Activated naive CD8-positive, alpha-beta T cell treated with anti-CD3 and anti-CD28 coated beads, Interleukin-2, amount 10 ng/mL, durations not matched to agents 7 days and 5 days (primary cell): ENCODE measurements around the gene ATP1B3. TPM values are rescaled to one million over a fixed set of nuclear protein-coding genes. Genes with fewer than 3 reads are reported as not detected.
"Not testable (repeated sequence)": the region's sequence is repeated elsewhere in the genome, so short reads cannot be mapped to it uniquely, and the experiment has no call there.

Experiments used
- ATAC-seq: fragments of 150-1000 bp; cut with Tn5 transposase; one replicate; pipeline ENCODE4 v1.10.0; 2021; ENCODE audit warnings: low read depth, moderate library complexity
- POLR2A ChIA-PET: fragments of 350-600 bp; sonication (Branson Sonifier 250); formaldehyde crosslinking; loops from one replicate; lab custom pipeline; 2021; ENCODE audit warnings: antibody characterized with exemption; lab: Charles Lee
- DNase-seq: peaks from one replicate; pipeline ENCODE4 v3.0.0; 2021
- H3K27ac Mint-ChIP-seq: one replicate; pipeline ENCODE4 v1.8.0; 2022; ENCODE audit warnings: mild to moderate bottlenecking, mixed read lengths
- H3K27me3 Mint-ChIP-seq: one replicate; pipeline ENCODE4 v1.8.0; 2022; ENCODE audit warnings: mild to moderate bottlenecking, moderate library complexity, mixed read lengths
- H3K36me3 Mint-ChIP-seq: one replicate; pipeline ENCODE4 v1.8.0; 2021; ENCODE audit warnings: mild to moderate bottlenecking, mixed read lengths
- H3K4me1 Mint-ChIP-seq: one replicate; pipeline ENCODE4 v1.8.0; 2021; ENCODE audit warnings: mixed read lengths
- H3K4me3 Mint-ChIP-seq: one replicate; pipeline ENCODE4 v1.8.0; 2022; ENCODE audit warnings: mild to moderate bottlenecking, moderate library complexity, mixed read lengths
- H3K9me3 Mint-ChIP-seq: one replicate; pipeline ENCODE4 v1.8.0; 2021; ENCODE audit warnings: mixed read lengths
- total RNA-seq, 2 experiments: library from RNA; stranded (reverse); gene quantifications; one replicate each; pipeline ENCODE4 v1.2.3, GENCODE V29; 2021

ATP1B3 gene
- total RNA-seq, 2 experiments from 2014 or later, result 63.2 to 66.2 TPM

DNA sequence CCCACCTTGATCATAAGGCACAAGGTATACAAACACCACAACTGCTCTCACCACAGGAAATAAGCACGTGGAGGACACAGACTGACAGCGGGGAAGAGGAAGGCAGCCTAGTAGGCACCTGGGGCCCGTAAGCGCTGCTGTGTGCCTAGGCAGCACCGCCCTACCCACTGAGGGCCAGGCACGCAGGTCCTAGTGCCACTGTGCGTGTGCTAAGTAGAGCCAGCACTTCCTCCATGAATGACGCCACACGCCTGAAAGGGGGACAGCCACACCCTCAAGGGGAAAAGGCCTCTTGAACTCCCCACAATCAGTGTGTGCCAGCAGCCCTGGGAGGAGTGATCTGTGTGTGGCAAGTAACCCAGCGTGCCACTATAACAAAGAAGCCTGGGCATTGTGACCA lies 73.0 kb downstream of the ATP1B3 start:
- H3K27me3 Mint-ChIP-seq, result no peaks in the 10 kb centered on the region
- DNase-seq, result no peak
- H3K4me1 Mint-ChIP-seq, result peaks cover 2% of the 10 kb centered on the region
- H3K36me3 Mint-ChIP-seq, result peaks cover 6% of the 10 kb centered on the region
- no peak overlapping the region for H3K4me3 Mint-ChIP-seq
- POLR2A ChIA-PET, result interaction anchor here (0.5 kb wide), 1 partner anchor 46 kb away, joined by 4 read pairs; no protein-coding TSS in a partner anchor
- no peak overlapping the region for H3K27ac Mint-ChIP-seq
- ATAC-seq, result no peak
- H3K9me3 Mint-ChIP-seq, result no peaks in the 10 kb centered on the region

DNA sequence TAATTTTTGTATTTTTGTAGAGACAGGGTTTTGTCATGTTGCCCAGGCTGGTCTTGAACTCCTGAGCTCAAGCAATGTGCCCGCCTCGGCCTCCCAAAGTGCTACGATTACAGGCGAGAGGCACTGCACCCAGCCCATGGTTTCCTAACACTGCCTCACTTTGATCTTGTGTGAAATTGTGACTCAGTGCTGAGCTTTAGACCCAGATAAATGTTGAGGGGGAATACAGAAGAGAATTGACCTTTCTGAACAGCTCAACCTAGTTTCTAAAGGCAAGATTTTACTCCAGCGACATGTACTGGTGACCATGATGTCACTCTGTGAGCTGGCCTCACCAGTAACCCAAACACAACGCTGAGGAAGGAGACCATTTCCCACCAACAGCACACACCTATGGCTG lies 73.5 kb downstream of the ATP1B3 start:
- Mint-ChIP-seq H3K27ac (no peak overlapping the region), H3K4me3 (no peak overlapping the region), H3K9me3 (no peaks in the 10 kb centered on the region), H3K36me3 (peaks cover 6% of the 10 kb centered on the region), H3K27me3 (no peaks in the 10 kb centered on the region), H3K4me1 (peaks cover 2% of the 10 kb centered on the region)
- POLR2A ChIA-PET, result interaction anchor here (0.5 kb wide), 1 partner anchor 46 kb away, joined by 4 read pairs; no protein-coding TSS in a partner anchor
- DNase-seq, result no peak
- ATAC-seq, result no peak

DNA sequence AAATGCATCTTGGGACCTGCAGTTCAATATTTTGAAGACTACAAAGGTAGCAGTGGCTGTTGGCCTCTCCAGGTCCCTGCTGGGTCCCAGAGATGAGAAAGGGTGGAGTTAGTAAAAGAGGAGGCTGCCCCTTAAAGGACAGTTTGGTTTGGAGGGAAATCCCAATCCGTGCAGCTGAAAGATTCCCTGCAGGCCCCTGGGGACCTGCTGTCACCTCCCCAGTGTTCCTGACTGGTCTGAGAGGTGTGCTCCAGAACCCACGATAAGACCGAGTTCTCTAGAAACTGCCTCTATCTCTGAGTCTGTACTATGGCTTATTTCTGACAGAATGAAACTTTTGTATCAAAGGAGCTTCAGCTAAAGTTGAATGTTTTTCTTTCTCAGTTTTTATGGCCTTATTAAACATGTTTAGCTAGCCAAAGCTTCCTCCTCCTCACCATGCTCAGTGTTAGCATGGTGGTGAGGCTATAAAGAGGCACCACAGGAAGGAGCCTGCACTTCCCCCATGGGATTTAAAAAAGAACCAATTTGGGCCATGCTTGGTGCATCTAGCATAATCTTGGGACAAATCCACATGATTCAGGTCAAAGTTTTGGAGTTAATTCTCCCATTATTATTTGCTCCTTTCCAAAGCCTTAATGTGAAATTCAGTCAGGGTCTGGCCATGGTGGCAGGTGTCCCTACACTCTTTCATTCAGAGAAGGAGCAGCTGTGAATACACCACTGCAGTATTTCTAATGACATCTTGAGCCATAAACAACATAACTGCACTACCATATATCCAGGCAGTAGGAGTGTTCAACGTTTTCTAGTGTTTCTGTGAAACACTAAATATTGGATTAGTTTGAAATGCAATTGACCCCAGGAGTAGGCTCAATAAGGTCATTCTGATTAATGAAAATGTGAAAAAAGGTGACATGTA lies 74.4 kb downstream of the ATP1B3 start:
- POLR2A ChIA-PET, result no interaction called here
- Mint-ChIP-seq H3K27me3 (no peaks in the 10 kb centered on the region), H3K4me1 (peaks cover 6% of the 10 kb centered on the region), H3K9me3 (no peaks in the 10 kb centered on the region), H3K4me3 (no peak overlapping the region), H3K27ac (no peak overlapping the region), H3K36me3 (peaks cover 6% of the 10 kb centered on the region)
- DNase-seq, result no peak
- no peak for ATAC-seq

DNA sequence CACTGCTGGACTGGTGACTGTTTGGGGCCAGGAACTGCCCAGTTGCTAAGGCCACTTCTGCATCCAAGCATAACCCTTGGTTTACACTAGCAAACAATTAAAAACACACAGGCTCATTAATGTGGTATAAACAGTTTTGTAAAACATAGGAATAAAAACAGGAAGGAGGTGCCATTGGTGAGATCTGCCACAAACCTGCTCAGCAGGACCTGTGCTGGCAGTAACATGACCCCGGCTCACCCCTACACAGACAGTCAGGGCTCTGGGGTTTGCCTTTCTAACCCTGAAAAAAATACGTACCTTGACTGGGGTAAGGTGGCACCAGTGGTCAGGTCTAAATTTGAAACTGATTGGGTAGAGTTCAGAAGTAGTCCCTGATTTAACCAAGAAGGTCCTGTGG lies 76.2 kb downstream of the ATP1B3 start:
- no peak overlapping the region for H3K4me3 Mint-ChIP-seq
- no peak for DNase-seq
- H3K36me3 Mint-ChIP-seq, result peaks cover 8% of the 10 kb centered on the region
- POLR2A ChIA-PET, result no interaction called here
- H3K4me1 Mint-ChIP-seq, result peaks cover 6% of the 10 kb centered on the region
- no peak overlapping the region for H3K27ac Mint-ChIP-seq
- no peaks in the 10 kb centered on the region for H3K27me3 Mint-ChIP-seq
- ATAC-seq, result no peak
- H3K9me3 Mint-ChIP-seq, result no peaks in the 10 kb centered on the region

DNA sequence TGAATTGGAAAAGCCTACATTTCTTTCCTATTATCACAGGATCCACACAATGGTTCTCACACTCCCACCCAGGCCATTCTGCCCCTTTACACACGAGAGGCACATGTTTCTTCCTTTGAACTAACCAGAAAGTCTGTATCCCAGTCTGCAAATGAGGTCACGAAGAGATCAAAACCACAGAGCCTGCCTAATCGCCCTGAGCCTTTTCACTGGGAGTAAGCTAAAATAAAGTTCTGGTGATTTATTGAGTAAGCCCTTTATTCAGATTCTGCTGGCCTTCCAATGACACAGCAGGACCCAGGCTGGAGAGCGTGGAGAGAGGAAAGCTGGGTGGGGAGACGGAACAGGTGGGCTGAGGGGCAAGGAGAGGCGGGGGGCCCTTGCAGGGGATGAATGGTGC lies 78.7 kb downstream of the ATP1B3 start:
- Mint-ChIP-seq H3K9me3 (no peaks in the 10 kb centered on the region), H3K27me3 (no peaks in the 10 kb centered on the region), H3K4me3 (no peak overlapping the region), H3K4me1 (peaks cover 4% of the 10 kb centered on the region), H3K36me3 (peaks cover 8% of the 10 kb centered on the region), H3K27ac (no peak overlapping the region)
- no peak for ATAC-seq
- no peak for DNase-seq
- POLR2A ChIA-PET, result no interaction called here

GRCh38 chr3:141959589-141960554 lies 83.4 kb downstream of the ATP1B3 start:
- H3K9me3 Mint-ChIP-seq, result no peaks in the 10 kb centered on the region
- H3K27ac Mint-ChIP-seq, result no peak overlapping the region
- H3K4me1 Mint-ChIP-seq, result peaks cover 4% of the 10 kb centered on the region
- POLR2A ChIA-PET, result no interaction called here
- ATAC-seq (no peak), DNase-seq (no peak)
- H3K4me3 Mint-ChIP-seq, result no peak overlapping the region
- no peaks in the 10 kb centered on the region for H3K27me3 Mint-ChIP-seq
- peaks cover 3% of the 10 kb centered on the region for H3K36me3 Mint-ChIP-seq

DNA sequence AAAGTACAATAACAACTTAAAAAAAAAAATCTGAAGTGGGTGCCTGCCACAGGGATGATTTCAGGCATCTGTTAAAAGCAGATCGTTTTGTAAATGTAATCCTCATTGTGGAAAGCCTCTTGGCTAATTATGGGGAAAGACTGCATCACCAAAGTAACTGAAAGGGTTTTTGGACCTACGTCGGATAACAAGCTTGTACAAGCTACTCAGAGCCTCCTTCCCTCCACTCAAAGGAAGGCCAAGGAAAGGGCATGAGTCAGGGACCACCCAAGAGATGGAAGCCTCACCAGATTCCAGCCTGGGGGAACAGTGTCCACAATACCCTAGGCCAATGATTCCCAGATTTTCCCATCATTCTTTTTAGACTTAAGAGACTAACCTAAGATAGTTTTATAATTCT lies 84.3 kb downstream of the ATP1B3 start:
- DNase-seq (no peak), ATAC-seq (no peak)
- H3K27ac Mint-ChIP-seq, result no peak overlapping the region
- peaks cover 3% of the 10 kb centered on the region for H3K36me3 Mint-ChIP-seq
- no peaks in the 10 kb centered on the region for H3K27me3 Mint-ChIP-seq
- H3K9me3 Mint-ChIP-seq, result no peaks in the 10 kb centered on the region
- no peak overlapping the region for H3K4me3 Mint-ChIP-seq
- no peaks in the 10 kb centered on the region for H3K4me1 Mint-ChIP-seq
- POLR2A ChIA-PET, result no interaction called here

DNA sequence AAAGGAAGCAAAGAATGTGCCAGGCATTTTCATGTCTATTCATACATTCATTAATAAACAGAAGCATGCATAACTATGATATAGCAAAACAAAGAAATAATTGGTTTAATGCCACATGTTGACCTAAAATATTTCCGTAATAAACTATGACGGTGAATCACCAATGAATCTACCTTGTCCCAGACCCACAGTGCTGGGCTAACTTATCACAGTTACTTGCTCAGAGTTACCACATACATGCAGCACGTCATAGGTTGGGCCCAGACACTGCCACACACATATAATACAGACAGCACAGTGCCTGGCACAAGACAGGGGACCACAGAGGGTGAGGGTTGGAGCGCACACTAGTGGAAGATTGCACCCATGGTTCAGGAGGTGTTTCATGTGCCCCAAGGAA lies 86.9 kb downstream of the ATP1B3 start:
- Mint-ChIP-seq H3K9me3 (no peaks in the 10 kb centered on the region), H3K4me3 (no peak overlapping the region), H3K4me1 (peaks cover 1% of the 10 kb centered on the region), H3K36me3 (peaks cover 2% of the 10 kb centered on the region), H3K27me3 (no peaks in the 10 kb centered on the region), H3K27ac (no peak overlapping the region)
- POLR2A ChIA-PET, result no interaction called here
- no peak for DNase-seq
- ATAC-seq, result no peak

DNA sequence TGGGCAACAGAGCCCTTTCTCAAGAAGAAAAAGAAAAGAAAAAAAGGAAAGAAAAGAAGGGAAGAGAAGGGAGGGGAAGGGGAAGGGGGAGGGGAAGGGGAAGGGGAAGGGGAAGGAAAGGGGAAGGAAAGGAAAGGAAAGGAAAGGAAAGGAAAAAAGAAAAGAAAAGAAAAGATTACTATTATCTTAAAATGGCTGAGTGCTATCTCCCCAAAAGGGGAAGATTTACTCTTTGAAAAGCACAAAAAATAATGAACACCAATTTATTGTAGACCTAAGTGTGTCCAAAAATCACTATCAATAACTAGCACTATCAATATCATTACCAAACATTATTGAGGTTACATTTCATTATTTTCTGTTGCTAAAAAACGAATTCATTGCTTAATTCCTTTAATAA lies 89.0 kb downstream of the ATP1B3 start:
- no peak overlapping the region for H3K27ac Mint-ChIP-seq
- no peak overlapping the region for H3K4me3 Mint-ChIP-seq
- POLR2A ChIA-PET, result no interaction called here

GRCh38 chr3:141969711-141970110 lies 93.3 kb downstream of the ATP1B3 start:
- peaks cover 1% of the 10 kb centered on the region for H3K4me1 Mint-ChIP-seq
- no peaks in the 10 kb centered on the region for H3K27me3 Mint-ChIP-seq
- H3K9me3 Mint-ChIP-seq, result no peaks in the 10 kb centered on the region
- no peak for DNase-seq
- no peak for ATAC-seq
- POLR2A ChIA-PET, result no interaction called here
- no peak overlapping the region for H3K27ac Mint-ChIP-seq
- H3K4me3 Mint-ChIP-seq, result no peak overlapping the region
- peaks cover 3% of the 10 kb centered on the region for H3K36me3 Mint-ChIP-seq

More for the DNA sequence above, 89.0 kb downstream of the ATP1B3 start:
- Mint-ChIP-seq H3K36me3 (peaks cover 2% of the 10 kb centered on the region), H3K4me1 (peaks cover 1% of the 10 kb centered on the region), H3K9me3 (no peaks in the 10 kb centered on the region), H3K27me3 (no peaks in the 10 kb centered on the region)
- no peak for DNase-seq
- no peak for ATAC-seq

- Mint-ChIP-seq H3K27ac (no peak overlapping the region), H3K36me3 (peaks cover 3% of the 10 kb centered on the region), H3K27me3 (no peaks in the 10 kb centered on the region), H3K4me1 (peaks cover 1% of the 10 kb centered on the region), H3K4me3 (no peak overlapping the region), H3K9me3 (no peaks in the 10 kb centered on the region)
- ATAC-seq, result no peak
- POLR2A ChIA-PET, result no interaction called here
- DNase-seq, result no peak
Measured at GRCh38 chr3:141971571-141971970, 95.1 kb downstream of the ATP1B3 start.

GRCh38 chr3:141972399-141972798 lies 96.0 kb downstream of the ATP1B3 start:
- Mint-ChIP-seq H3K27me3 (no peaks in the 10 kb centered on the region), H3K4me1 (peaks cover 1% of the 10 kb centered on the region), H3K27ac (no peak overlapping the region), H3K9me3 (no peaks in the 10 kb centered on the region), H3K36me3 (peaks cover 3% of the 10 kb centered on the region), H3K4me3 (no peak overlapping the region)
- POLR2A ChIA-PET, result no interaction called here
- DNase-seq, result no peak
- ATAC-seq, result no peak

DNA sequence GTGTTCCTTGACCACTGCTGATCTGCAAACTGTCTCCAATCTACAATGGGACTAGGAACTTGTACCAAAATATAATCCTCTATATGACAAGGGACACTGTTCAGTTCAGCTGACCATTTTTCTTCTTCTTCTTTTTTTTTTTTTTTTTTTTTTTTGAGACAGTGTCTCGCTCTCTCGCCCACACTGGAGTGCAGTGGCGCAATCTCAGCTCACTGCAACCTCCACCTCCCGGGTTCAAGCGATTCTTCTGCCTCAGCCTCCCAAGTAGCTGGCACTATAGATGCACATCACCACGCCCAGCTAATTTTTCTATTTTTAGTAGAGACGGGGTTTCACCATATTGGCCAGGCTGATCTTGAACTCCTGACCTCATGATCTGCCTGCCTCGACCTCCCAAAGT lies 98.3 kb downstream of the ATP1B3 start:
- H3K27me3 Mint-ChIP-seq, H3K4me3 Mint-ChIP-seq, H3K27ac Mint-ChIP-seq, DNase-seq, H3K36me3 Mint-ChIP-seq, ATAC-seq, H3K9me3 Mint-ChIP-seq, H3K4me1 Mint-ChIP-seq: not testable (repeated sequence)
- POLR2A ChIA-PET, result interaction anchor here (0.7 kb wide), 2 partner anchors 181 to 636 kb away, joined by 4 read pairs; no protein-coding TSS in a partner anchor
